Keratinocyte (primary cell): ENCODE measurements around the gene RCE1. TPM values are rescaled to one million over a fixed set of nuclear protein-coding genes. Genes with fewer than 3 reads are reported as not detected.

Experiments used
- DNase-seq: peaks from one replicate; pipeline ENCODE4 v3.0.0-alpha.2; 2011; ENCODE audit warnings: low read depth, missing footprints, low spot score
- FAIRE-seq: peaks from 2 replicates; lab custom pipeline; 2011; peaks lifted over from hg19 to GRCh38; lab: Jason Lieb, UNC
- H2AFZ ChIP-seq: 2 replicates; pipeline ENCODE4 v1.6.0; 2012; ENCODE audit warnings: low read length, control low read depth, inconsistent platforms; ENCODE audit not compliant: control insufficient read depth
- H3K27ac ChIP-seq: 2 replicates; pipeline ENCODE4 v1.5.1; 2011; ENCODE audit warnings: low read length; ENCODE audit not compliant: control insufficient read depth, insufficient read depth
- H3K27me3 ChIP-seq: 3 replicates; pipeline ENCODE4 v1.6.0; 2011; ENCODE audit warnings: low read length; ENCODE audit not compliant: control insufficient read depth, insufficient read depth; ENCODE audit errors: extremely low read depth
- H3K36me3 ChIP-seq, 2 experiments: 2 replicates in 1 of 2; 3 replicates in 1 of 2; pipeline ENCODE4 v1.5.1; 2011; ENCODE audit warnings: low read length in 2 of 2, mild to moderate bottlenecking in 1 of 2; ENCODE audit not compliant: control insufficient read depth in 2 of 2, insufficient read depth in 2 of 2; ENCODE audit errors: extremely low read depth in 1 of 2
- H3K4me1 ChIP-seq: 3 replicates; pipeline ENCODE4 v1.5.1; 2011; ENCODE audit warnings: low read length; ENCODE audit not compliant: control insufficient read depth, insufficient read depth; ENCODE audit errors: extremely low read depth
- H3K4me2 ChIP-seq: 3 replicates; pipeline ENCODE4 v1.6.0; 2011; ENCODE audit warnings: low read depth, low read length; ENCODE audit not compliant: control insufficient read depth, insufficient read depth; ENCODE audit errors: extremely low read depth
- H3K4me3 ChIP-seq, 3 experiments: fragments of 200-600 bp in 1 of 3; sonication (generic) in 1 of 3; 2 replicates in 2 of 3; 3 replicates in 1 of 3; pipeline ENCODE4 v1.5.1; 2011 to 2016; ENCODE audit warnings: low read length in 3 of 3, mild to moderate bottlenecking in 3 of 3, control low read depth in 2 of 3, inconsistent platforms in 1 of 3, low read depth in 1 of 3, mixed read lengths in 1 of 3, mixed run types in 1 of 3, moderate library complexity in 1 of 3; ENCODE audit not compliant: control insufficient read depth in 2 of 3, insufficient read depth in 2 of 3; ENCODE audit errors: extremely low read depth in 1 of 3
- H3K79me2 ChIP-seq: 2 replicates; pipeline ENCODE4 v1.6.0; 2012; ENCODE audit warnings: low read length; ENCODE audit not compliant: control insufficient read depth, insufficient read depth
- H3K9ac ChIP-seq: 3 replicates; pipeline ENCODE4 v1.6.0; 2011; ENCODE audit warnings: low read length; ENCODE audit not compliant: control insufficient read depth, insufficient read depth; ENCODE audit errors: extremely low read depth
- H3K9me1 ChIP-seq: 3 replicates; pipeline ENCODE4 v1.6.0; 2011; ENCODE audit warnings: low read length; ENCODE audit not compliant: control insufficient read depth, insufficient read depth; ENCODE audit errors: extremely low read depth
- H3K9me3 ChIP-seq: 2 replicates; pipeline ENCODE4 v1.5.1; 2012; ENCODE audit warnings: low read depth, low read length; ENCODE audit not compliant: control insufficient read depth
- H4K20me1 ChIP-seq: 3 replicates; pipeline ENCODE4 v1.6.0; 2011; ENCODE audit warnings: low read length; ENCODE audit not compliant: control insufficient read depth, insufficient read depth; ENCODE audit errors: extremely low read depth
- EZH2 ChIP-seq: IDR thresholded peaks from one replicate; pipeline ENCODE4 v1.6.1; 2012; ENCODE audit warnings: inconsistent platforms, mild to moderate bottlenecking, low read length, moderate library complexity
- dilution Hi-C: fragments of 300-500 bp; cut with MboI; formaldehyde crosslinking; loops from one replicate; pipeline ENCODE4 v1.7.0; 2020; ENCODE audit warnings: low sequenced_read_pairs; ENCODE audit not compliant: extremely low pct_ligation_motif_present
- polyA plus RNA-seq, 5 experiments: library from polyadenylated mRNA; depleted of rRNA in 3 of 5; stranded (reverse) in 3 of 5; stranded (forward) in 1 of 5; unstranded in 1 of 5; fragments of >200 nt; gene quantifications; 1 replicate in 1 of 5; 2 replicates in 3 of 5; 3 replicates in 1 of 5; pipeline versions ENCODE4 v1.2.1 to v1.2.3, GENCODE V29; 2011 to 2012; ENCODE audit warnings: missing spikeins in 2 of 5, low read depth in 1 of 5, low replicate concordance in 1 of 5
- TF ChIP-seq, protein P1 (sequence below), 3 experiments: IDR thresholded peaks in 1 of 3; conservative IDR thresholded peaks in 1 of 3; optimal IDR thresholded peaks in 1 of 3; 2 replicates in 2 of 3; 3 replicates in 1 of 3; pipeline versions ENCODE3 to v1.5.1; 2011; ENCODE audit warnings: low read length in 3 of 3, mild to moderate bottlenecking in 3 of 3, moderate library complexity in 2 of 3, control low read depth in 1 of 3, inconsistent platforms in 1 of 3; ENCODE audit not compliant: insufficient read depth in 2 of 3; ENCODE audit errors: extremely low read depth in 1 of 3

Gene RCE1
- polyA plus RNA-seq, 1 donor (not counting 4 experiments of a cell fraction or from before 2014, with no cell fraction given), result 11.2 TPM

DNA sequence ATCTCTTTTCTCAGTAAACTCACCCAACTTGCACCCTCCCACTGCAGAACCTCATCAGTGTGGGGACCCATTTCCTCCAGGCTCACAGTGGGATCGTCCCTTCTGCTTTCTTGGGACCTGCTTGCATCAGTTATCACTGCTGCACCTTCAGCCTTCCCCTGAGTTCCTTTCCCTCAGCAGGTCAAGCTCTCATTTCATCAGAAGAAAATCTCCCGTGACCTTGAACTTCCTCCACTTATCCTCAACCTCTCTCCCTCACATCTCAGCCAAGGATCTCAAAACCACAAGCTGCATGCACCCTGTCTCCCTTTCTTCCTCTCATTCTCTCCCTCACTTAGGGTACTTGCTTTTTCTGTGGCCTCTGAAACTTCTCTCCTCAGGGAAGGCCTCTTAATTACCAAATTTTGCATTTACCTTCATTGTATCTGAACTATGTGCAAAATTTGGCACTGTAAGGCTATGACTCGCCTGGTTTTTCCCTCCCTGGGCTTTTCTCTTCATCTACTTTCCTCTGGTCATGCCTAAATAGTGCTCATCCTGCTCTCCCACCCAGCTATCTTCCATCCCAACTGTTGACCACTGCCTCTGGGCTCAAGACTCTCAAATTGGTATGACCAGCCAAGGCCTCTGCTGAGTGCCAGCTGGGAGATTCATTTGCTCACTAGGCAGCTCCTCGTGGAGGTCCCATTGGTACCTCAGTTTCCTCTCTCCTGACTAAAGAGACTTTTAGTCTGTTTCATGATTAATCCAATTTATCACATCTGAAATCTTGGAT, 2.7 kb upstream of the RCE1 start:
- no peak overlapping the region for H2AFZ ChIP-seq
- dilution Hi-C loops, result no loop called here
- H3K9ac ChIP-seq, result no peak overlapping the region
- H3K4me3 ChIP-seq, result no peak overlapping the region
- TF ChIP-seq, protein P1, sequence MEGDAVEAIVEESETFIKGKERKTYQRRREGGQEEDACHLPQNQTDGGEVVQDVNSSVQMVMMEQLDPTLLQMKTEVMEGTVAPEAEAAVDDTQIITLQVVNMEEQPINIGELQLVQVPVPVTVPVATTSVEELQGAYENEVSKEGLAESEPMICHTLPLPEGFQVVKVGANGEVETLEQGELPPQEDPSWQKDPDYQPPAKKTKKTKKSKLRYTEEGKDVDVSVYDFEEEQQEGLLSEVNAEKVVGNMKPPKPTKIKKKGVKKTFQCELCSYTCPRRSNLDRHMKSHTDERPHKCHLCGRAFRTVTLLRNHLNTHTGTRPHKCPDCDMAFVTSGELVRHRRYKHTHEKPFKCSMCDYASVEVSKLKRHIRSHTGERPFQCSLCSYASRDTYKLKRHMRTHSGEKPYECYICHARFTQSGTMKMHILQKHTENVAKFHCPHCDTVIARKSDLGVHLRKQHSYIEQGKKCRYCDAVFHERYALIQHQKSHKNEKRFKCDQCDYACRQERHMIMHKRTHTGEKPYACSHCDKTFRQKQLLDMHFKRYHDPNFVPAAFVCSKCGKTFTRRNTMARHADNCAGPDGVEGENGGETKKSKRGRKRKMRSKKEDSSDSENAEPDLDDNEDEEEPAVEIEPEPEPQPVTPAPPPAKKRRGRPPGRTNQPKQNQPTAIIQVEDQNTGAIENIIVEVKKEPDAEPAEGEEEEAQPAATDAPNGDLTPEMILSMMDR (optimal IDR thresholded peaks at IDR 0.05 in 1 of 3, IDR thresholded peaks at IDR 0.05 in 1 of 3, conservative IDR thresholded peaks at IDR 0.05 in 1 of 3; ENCODE audit: extremely low read depth in 1 of 3, insufficient read depth in 2 of 3, low read length in 3 of 3), result no peak
- TF ChIP-seq EZH2, result no peak
- H3K9me3 ChIP-seq, result no peaks in the 10 kb centered on the region
- H3K36me3 ChIP-seq, result peaks cover 10 to 40% of the 10 kb centered on the region in 2 experiments
- peaks cover 40% of the 10 kb centered on the region for H3K79me2 ChIP-seq
- H3K27ac ChIP-seq, result no peak overlapping the region
- no peak for DNase-seq
- FAIRE-seq, result no peak
- H3K4me1 ChIP-seq, result peaks cover 22% of the 10 kb centered on the region
- no peaks in the 10 kb centered on the region for H3K9me1 ChIP-seq
- no peaks in the 10 kb centered on the region for H4K20me1 ChIP-seq
- H3K4me2 ChIP-seq, result no peak overlapping the region
- H3K27me3 ChIP-seq, result no peaks in the 10 kb centered on the region

DNA sequence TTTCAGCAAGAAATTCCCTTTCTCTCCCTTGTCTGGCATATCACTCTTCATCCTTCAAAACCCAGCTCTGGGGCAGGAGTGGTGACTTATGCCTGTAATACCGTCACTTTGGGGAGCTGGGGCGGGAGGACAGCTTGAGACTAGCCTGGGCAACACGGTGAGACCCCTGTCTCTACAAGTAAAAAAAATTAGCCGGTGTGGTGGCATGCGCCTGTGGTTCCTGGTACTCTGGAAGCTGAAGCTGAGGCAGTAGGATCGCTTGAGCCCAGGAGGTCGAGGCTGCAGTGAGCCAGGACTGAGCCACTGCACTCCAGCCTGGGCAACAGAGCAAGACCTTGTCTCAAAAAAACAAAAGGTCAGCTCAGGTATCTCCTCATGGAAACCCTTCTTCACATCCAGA, 1.4 kb upstream of the RCE1 start:
- H3K4me1 ChIP-seq, result peaks cover 22% of the 10 kb centered on the region
- H3K79me2 ChIP-seq, result peaks cover 40% of the 10 kb centered on the region
- H3K9ac ChIP-seq, result peak overlapping the region; percentile 99
- FAIRE-seq, result no peak
- H3K27ac ChIP-seq, result peak overlapping the region; percentile 95
- H3K9me1 ChIP-seq, result no peaks in the 10 kb centered on the region
- peak overlapping the region; percentile 87 to 94 (median 87) for H3K4me3 ChIP-seq
- dilution Hi-C loops, result no loop called here
- no peaks in the 10 kb centered on the region for H4K20me1 ChIP-seq
- H3K27me3 ChIP-seq, result no peaks in the 10 kb centered on the region
- peaks cover 16 to 47% of the 10 kb centered on the region in 2 experiments for H3K36me3 ChIP-seq
- TF ChIP-seq, protein P1 (optimal IDR thresholded peaks at IDR 0.05 in 1 of 3, IDR thresholded peaks at IDR 0.05 in 1 of 3, conservative IDR thresholded peaks at IDR 0.05 in 1 of 3; ENCODE audit: extremely low read depth in 1 of 3, insufficient read depth in 2 of 3, low read length in 3 of 3), result no peak
- no peak for TF ChIP-seq EZH2
- no peak for DNase-seq
- H2AFZ ChIP-seq, result no peak overlapping the region
- peak overlapping the region; percentile 100 for H3K4me2 ChIP-seq
- H3K9me3 ChIP-seq, result no peaks in the 10 kb centered on the region
